Right atrium auricular region (tissue), 2 donors: Measurements from ENCODE around the gene ALG14. TPM values are rescaled to one million over a fixed set of nuclear protein-coding genes. Genes with fewer than 3 reads are reported as not detected.
A peak's percentile ranks its signal among the peaks of the same experiment; 100 is the strongest.

ENCODE experiments used
- DNase-seq: peaks from one replicate; pipeline ENCODE4 v3.0.0-alpha.2; 2019; ENCODE audit warnings: low spot score
- H3K27ac ChIP-seq, 2 donors: fragments of 200-600 bp; sonication (generic); 1 replicate in 1 of 2; 2 replicates in 1 of 2; pipeline ENCODE4 v1.5.1; 2016 to 2019
- H3K27me3 ChIP-seq, 2 donors: fragments of 200-600 bp; sonication (generic); one replicate each; pipeline versions ENCODE4 v1.5.1 to v1.6.0; 2017 to 2019
- H3K36me3 ChIP-seq: fragments of 200-600 bp; sonication (generic); one replicate; pipeline ENCODE4 v1.5.1; 2016
- H3K4me1 ChIP-seq, 2 donors: fragments of 200-600 bp; sonication (generic); one replicate each; pipeline versions ENCODE4 v1.5.1 to v1.6.0; 2017 to 2019
- H3K4me3 ChIP-seq, 2 donors: fragments of 200-600 bp; sonication (generic); 1 replicate in 1 of 2; 2 replicates in 1 of 2; pipeline ENCODE4 v1.5.1; 2017 to 2019; ENCODE audit warnings: mild to moderate bottlenecking in 1 of 2, moderate library complexity in 1 of 2
- H3K9me3 ChIP-seq, 2 donors: fragments of 200-600 bp; sonication (generic); one replicate each; pipeline ENCODE4 v1.5.1; 2019
- CTCF ChIP-seq, 2 donors: fragments of 200-600 bp; sonication (generic); IDR thresholded peaks; one replicate each; pipeline ENCODE4 v1.5.1; 2019; ENCODE audit warnings: antibody characterized with exemption in 2 of 2
- total RNA-seq, 2 donors: library from RNA; depleted of rRNA; stranded (reverse); fragments of >200 nt; gene quantifications; one replicate each; pipeline ENCODE4 v1.1.0, GENCODE V29; 2016

Gene ALG14
- total RNA-seq, 2 donors from 2014 or later, result 0.74 to 0.79 TPM

GRCh38 chr1:95117207-95118066, 44.7 kb upstream of the ALG14 start, which contains the start of gene TLCD4:
TSS of gene TLCD4 (plus strand) at chr1:95117355. CDS start at chr1:95143902, 26,547 bp downstream.
- H3K36me3 ChIP-seq, result no peaks in the 10 kb centered on the region
- peak; percentile 65 for DNase-seq
- no peak for TF ChIP-seq CTCF (IDR thresholded peaks at IDR 0.05)
- H3K27ac ChIP-seq, result peak within 1 kb of the TSS; percentile 84 to 91
- no peaks in the 10 kb centered on the region for H3K9me3 ChIP-seq
- H3K4me1 ChIP-seq, result peaks cover 0 to 19% of the 10 kb centered on the region in 2 donors
- H3K4me3 ChIP-seq, result peak within 1 kb of the TSS; percentile 83
- no peaks in the 10 kb centered on the region for H3K27me3 ChIP-seq

- TF ChIP-seq CTCF (IDR thresholded peaks at IDR 0.05), result peak; percentile 75
- peak; percentile 75 for DNase-seq
- Histone ChIP-seq H3K9me3 (no peaks in the 10 kb centered on the region), H3K27me3 (no peaks in the 10 kb centered on the region), H3K4me3 (peak overlapping the region; percentile 83), H3K4me1 (peaks cover 0 to 19% of the 10 kb centered on the region in 2 donors), H3K36me3 (no peaks in the 10 kb centered on the region), H3K27ac (peak overlapping the region; percentile 84 to 91)
These were observed 43.9 kb upstream of the ALG14 start for GRCh38 chr1:95116580-95117206.

- Histone ChIP-seq H3K27ac (no peak overlapping the region), H3K4me3 (no peak overlapping the region)
These were observed 43.0 kb upstream of the ALG14 start for GRCh38 chr1:95115708-95116137.

GRCh38 chr1:95113684-95114083, 40.9 kb upstream of the ALG14 start:
- Histone ChIP-seq H3K4me1 (peaks cover 0 to 10% of the 10 kb centered on the region in 2 donors), H3K36me3 (no peaks in the 10 kb centered on the region), H3K27me3 (no peaks in the 10 kb centered on the region), H3K27ac (no peak overlapping the region), H3K9me3 (no peaks in the 10 kb centered on the region), H3K4me3 (no peak overlapping the region)
- no peak for DNase-seq
- no peak for TF ChIP-seq CTCF (IDR thresholded peaks at IDR 0.05)

More at GRCh38 chr1:95115708-95116137, 43.0 kb upstream of the ALG14 start:
- TF ChIP-seq CTCF (IDR thresholded peaks at IDR 0.05), result no peak
- H3K36me3 ChIP-seq, result no peaks in the 10 kb centered on the region
- H3K27me3 ChIP-seq, result no peaks in the 10 kb centered on the region
- H3K4me1 ChIP-seq, result peaks cover 0 to 19% of the 10 kb centered on the region in 2 donors
- H3K9me3 ChIP-seq, result no peaks in the 10 kb centered on the region
- no peak for DNase-seq

- H3K4me3 ChIP-seq, result no peak overlapping the region
- DNase-seq, result no peak
- no peaks in the 10 kb centered on the region for H3K36me3 ChIP-seq
- no peaks in the 10 kb centered on the region for H3K4me1 ChIP-seq
- H3K27ac ChIP-seq, result no peak overlapping the region
- no peaks in the 10 kb centered on the region for H3K9me3 ChIP-seq
- TF ChIP-seq CTCF (IDR thresholded peaks at IDR 0.05), result no peak
- no peaks in the 10 kb centered on the region for H3K27me3 ChIP-seq
These were observed 38.3 kb upstream of the ALG14 start for GRCh38 chr1:95111014-95111413.
